Astrocyte (in vitro differentiated cells and primary cell): Measurements from ENCODE around the gene LHPP. TPM values are rescaled to one million over a fixed set of nuclear protein-coding genes. Genes with fewer than 3 reads are reported as not detected.

Experiments
- DNase-seq: peaks from one replicate; pipeline ENCODE4 v3.0.0-alpha.2; 2010; ENCODE audit warnings: low read depth
- FAIRE-seq: peaks from 2 replicates; lab custom pipeline; 2011; peaks lifted over from hg19 to GRCh38; lab: Jason Lieb, UNC
- H2AFZ ChIP-seq: 2 replicates; pipeline ENCODE4 v1.6.0; 2012; ENCODE audit warnings: low read depth, low read length, inconsistent platforms
- H3K27ac ChIP-seq: 2 replicates; pipeline ENCODE4 v1.5.1; 2011; ENCODE audit warnings: low read depth, low read length, inconsistent platforms
- H3K27me3 ChIP-seq: 2 replicates; pipeline ENCODE4 v1.6.0; 2011; ENCODE audit warnings: low read length, inconsistent platforms; ENCODE audit not compliant: insufficient read depth
- H3K36me3 ChIP-seq: 2 replicates; pipeline ENCODE4 v1.5.1; 2011; ENCODE audit warnings: low read length, inconsistent platforms; ENCODE audit not compliant: insufficient read depth
- H3K4me1 ChIP-seq: 2 replicates; pipeline ENCODE4 v1.5.1; 2011; ENCODE audit warnings: low read length, inconsistent platforms; ENCODE audit not compliant: insufficient read depth
- H3K4me2 ChIP-seq: 2 replicates; pipeline ENCODE4 v1.6.0; 2012; ENCODE audit warnings: low read length, inconsistent platforms
- H3K4me3 ChIP-seq: 2 replicates; pipeline ENCODE4 v1.5.1; 2011; ENCODE audit warnings: low read depth, mild to moderate bottlenecking, low read length, inconsistent platforms; ENCODE audit not compliant: insufficient read depth
- H3K79me2 ChIP-seq: 2 replicates; pipeline ENCODE4 v1.6.0; 2012; ENCODE audit warnings: mild to moderate bottlenecking, low read length, inconsistent platforms; ENCODE audit not compliant: insufficient read depth
- H3K9ac ChIP-seq: 2 replicates; pipeline ENCODE4 v1.6.0; 2012; ENCODE audit warnings: mild to moderate bottlenecking, low read length, inconsistent platforms
- H3K9me3 ChIP-seq: 2 replicates; pipeline ENCODE4 v1.5.1; 2012; ENCODE audit warnings: low read depth, mild to moderate bottlenecking, low read length, inconsistent platforms; ENCODE audit not compliant: insufficient read depth
- H4K20me1 ChIP-seq: 2 replicates; pipeline ENCODE4 v1.6.0; 2012; ENCODE audit warnings: low read length, inconsistent platforms; ENCODE audit not compliant: insufficient read depth
- H3K27ac Mint-ChIP-seq: one replicate; pipeline ENCODE4 v1.8.0; 2021; ENCODE audit warnings: mild to moderate bottlenecking, mixed read lengths; ENCODE audit not compliant: unreplicated experiment
- H3K27me3 Mint-ChIP-seq: one replicate; pipeline ENCODE4 v1.8.0; 2021; ENCODE audit warnings: low read depth, mixed read lengths; ENCODE audit not compliant: unreplicated experiment
- H3K36me3 Mint-ChIP-seq: one replicate; pipeline ENCODE4 v1.8.0; 2021; ENCODE audit warnings: low read depth, mixed read lengths; ENCODE audit not compliant: unreplicated experiment
- H3K4me1 Mint-ChIP-seq: one replicate; pipeline ENCODE4 v1.8.0; 2021; ENCODE audit warnings: low read depth, mixed read lengths; ENCODE audit not compliant: unreplicated experiment
- H3K4me3 Mint-ChIP-seq: one replicate; pipeline ENCODE4 v1.8.0; 2021; ENCODE audit warnings: mild to moderate bottlenecking, moderate library complexity, mixed read lengths; ENCODE audit not compliant: unreplicated experiment
- H3K9me3 Mint-ChIP-seq: one replicate; pipeline ENCODE4 v1.8.0; 2021; ENCODE audit warnings: mild to moderate bottlenecking, mixed read lengths; ENCODE audit not compliant: unreplicated experiment
- EZH2 ChIP-seq: IDR thresholded peaks from 2 replicates; pipeline ENCODE4 v1.6.1; 2012; ENCODE audit warnings: mild to moderate bottlenecking, low read length, inconsistent platforms; ENCODE audit not compliant: insufficient read depth
- total RNA-seq: library from RNA; stranded (reverse); gene quantifications from 2 replicates; pipeline ENCODE4 v1.2.1, GENCODE V29; 2021
- TF ChIP-seq, protein P1 (sequence below): IDR thresholded peaks from 2 replicates; pipeline ENCODE4 v1.5.1; 2011; ENCODE audit warnings: low read depth, mild to moderate bottlenecking, inconsistent platforms, low read length, moderate library complexity; ENCODE audit not compliant: insufficient read depth

Gene LHPP
- total RNA-seq, 1 donor from 2014 or later, result 6.9 TPM

DNA sequence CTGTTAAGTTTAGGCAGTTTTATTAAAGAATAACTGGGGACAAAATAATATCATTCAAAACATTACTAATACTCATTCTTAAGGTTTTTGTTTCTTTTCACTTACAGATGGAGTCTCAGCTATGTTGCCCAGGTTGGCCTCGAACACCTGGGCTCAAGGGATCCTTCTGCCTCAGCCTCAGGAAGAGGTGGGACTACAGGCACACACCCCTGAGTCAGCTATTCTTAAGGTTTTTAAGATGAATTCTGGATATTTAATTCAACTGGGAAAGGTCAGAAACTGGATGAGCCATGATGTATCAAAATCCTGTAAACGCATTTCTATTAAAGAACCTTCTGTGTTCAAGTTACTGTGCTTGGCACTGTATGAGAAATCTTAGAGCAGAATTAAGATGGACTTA lies 46.4 kb upstream of the LHPP start:
- H3K4me1 Mint-ChIP-seq, result peaks cover 14% of the 10 kb centered on the region
- Histone ChIP-seq H2AFZ (no peak overlapping the region), H3K27me3 (no peaks in the 10 kb centered on the region), H3K9ac (no peak overlapping the region), H3K4me1 (peaks cover 12% of the 10 kb centered on the region), H3K4me3 (no peak overlapping the region), H4K20me1 (peaks cover 74% of the 10 kb centered on the region), H3K79me2 (peaks cover 75% of the 10 kb centered on the region), H3K27ac (no peak overlapping the region), H3K9me3 (no peaks in the 10 kb centered on the region), H3K36me3 (peaks cover 7% of the 10 kb centered on the region), H3K4me2 (no peak overlapping the region)
- H3K27me3 Mint-ChIP-seq, result peaks cover 5% of the 10 kb centered on the region
- peaks cover 9% of the 10 kb centered on the region for H3K36me3 Mint-ChIP-seq
- H3K9me3 Mint-ChIP-seq, result peaks cover 2% of the 10 kb centered on the region
- TF ChIP-seq EZH2, result no peak
- FAIRE-seq (no peak), DNase-seq (no peak)
- H3K27ac Mint-ChIP-seq, result no peak overlapping the region
- no peak overlapping the region for H3K4me3 Mint-ChIP-seq

DNA sequence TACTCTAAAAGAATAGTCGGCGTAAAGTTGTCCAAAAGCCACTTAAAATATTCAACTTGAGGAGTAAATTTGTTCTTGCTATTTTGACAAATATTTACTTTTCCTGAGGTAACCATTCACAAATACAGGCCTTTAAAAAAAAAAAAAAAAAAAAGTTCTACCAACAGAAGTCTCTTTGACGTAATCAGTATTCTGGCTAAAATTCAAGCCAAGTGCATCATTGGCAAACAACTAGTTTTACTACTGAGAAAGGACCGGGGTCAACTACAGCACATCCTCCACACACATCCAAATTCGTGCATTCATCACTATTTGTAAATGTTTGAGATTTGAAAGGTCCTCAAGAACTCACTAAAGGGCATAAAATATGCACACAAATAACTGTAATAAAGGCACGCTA lies 44.9 kb upstream of the LHPP start:
- Mint-ChIP-seq H3K9me3 (peaks cover 2% of the 10 kb centered on the region), H3K36me3 (peaks cover 3% of the 10 kb centered on the region), H3K4me3 (peak overlapping the region; percentile 94), H3K4me1 (peaks cover 14% of the 10 kb centered on the region), H3K27ac (no peak overlapping the region), H3K27me3 (peaks cover 13% of the 10 kb centered on the region)
- no peaks in the 10 kb centered on the region for H3K9me3 ChIP-seq
- DNase-seq (peak; percentile 47), FAIRE-seq (no peak)
- no peak overlapping the region for H3K4me3 ChIP-seq
- no peak overlapping the region for H2AFZ ChIP-seq
- no peaks in the 10 kb centered on the region for H3K36me3 ChIP-seq
- H3K4me2 ChIP-seq, result peak overlapping the region; percentile 89
- H3K79me2 ChIP-seq, result peaks cover 66% of the 10 kb centered on the region
- peaks cover 12% of the 10 kb centered on the region for H3K4me1 ChIP-seq
- peaks cover 6% of the 10 kb centered on the region for H3K27me3 ChIP-seq
- no peak overlapping the region for H3K27ac ChIP-seq
- TF ChIP-seq, protein P1, sequence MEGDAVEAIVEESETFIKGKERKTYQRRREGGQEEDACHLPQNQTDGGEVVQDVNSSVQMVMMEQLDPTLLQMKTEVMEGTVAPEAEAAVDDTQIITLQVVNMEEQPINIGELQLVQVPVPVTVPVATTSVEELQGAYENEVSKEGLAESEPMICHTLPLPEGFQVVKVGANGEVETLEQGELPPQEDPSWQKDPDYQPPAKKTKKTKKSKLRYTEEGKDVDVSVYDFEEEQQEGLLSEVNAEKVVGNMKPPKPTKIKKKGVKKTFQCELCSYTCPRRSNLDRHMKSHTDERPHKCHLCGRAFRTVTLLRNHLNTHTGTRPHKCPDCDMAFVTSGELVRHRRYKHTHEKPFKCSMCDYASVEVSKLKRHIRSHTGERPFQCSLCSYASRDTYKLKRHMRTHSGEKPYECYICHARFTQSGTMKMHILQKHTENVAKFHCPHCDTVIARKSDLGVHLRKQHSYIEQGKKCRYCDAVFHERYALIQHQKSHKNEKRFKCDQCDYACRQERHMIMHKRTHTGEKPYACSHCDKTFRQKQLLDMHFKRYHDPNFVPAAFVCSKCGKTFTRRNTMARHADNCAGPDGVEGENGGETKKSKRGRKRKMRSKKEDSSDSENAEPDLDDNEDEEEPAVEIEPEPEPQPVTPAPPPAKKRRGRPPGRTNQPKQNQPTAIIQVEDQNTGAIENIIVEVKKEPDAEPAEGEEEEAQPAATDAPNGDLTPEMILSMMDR, result no peak
- no peak for TF ChIP-seq EZH2
- no peak overlapping the region for H3K9ac ChIP-seq
- peaks cover 63% of the 10 kb centered on the region for H4K20me1 ChIP-seq

DNA sequence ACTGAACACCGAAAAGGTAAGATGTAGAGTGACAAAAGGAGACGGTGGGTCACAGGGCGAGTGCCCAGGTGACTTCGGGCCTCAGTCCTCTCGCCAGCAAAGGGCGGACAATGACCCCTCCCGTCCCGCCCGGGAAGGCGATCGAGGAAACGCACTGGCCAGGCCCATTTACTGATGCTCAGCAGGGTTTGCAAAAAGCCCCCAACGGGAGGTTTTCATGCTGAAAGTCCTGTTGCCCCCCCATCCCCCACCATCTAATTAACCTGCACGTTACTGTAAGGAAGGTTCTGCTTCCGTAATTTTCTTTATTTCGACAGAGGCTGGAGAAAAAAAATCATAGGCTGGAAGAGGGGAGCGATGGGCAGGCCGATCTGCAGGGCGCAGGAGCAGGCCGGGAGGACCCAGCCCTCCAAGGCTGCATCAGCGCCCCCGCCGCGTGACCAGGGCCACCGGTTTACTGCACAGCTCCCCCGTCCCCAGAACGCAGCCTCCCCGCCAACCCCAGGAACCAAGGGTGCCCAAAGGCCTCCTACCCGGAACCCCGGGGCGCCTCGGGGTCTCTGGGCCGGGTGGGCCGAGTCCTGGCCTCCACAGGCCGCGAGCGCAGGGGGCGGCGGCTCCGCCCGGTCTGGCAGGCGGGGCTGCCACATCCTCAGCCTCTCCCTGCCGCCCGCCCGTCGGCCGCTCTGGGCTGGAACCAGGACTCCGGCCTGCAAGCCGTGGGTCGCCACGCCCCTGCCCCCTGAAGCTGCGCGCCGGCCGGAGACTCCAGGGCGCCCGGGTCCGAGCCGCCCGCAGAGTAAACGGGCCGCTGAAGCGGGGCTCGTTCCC lies 43.5 kb upstream of the LHPP start:
- TF ChIP-seq EZH2, result no peak
- TF ChIP-seq, protein P1, result no peak
- Histone ChIP-seq H3K79me2 (peaks cover 52% of the 10 kb centered on the region), H3K27ac (peak overlapping the region; percentile 64), H3K4me3 (peak overlapping the region; percentile 80), H3K9ac (peak overlapping the region; percentile 82), H3K4me1 (peaks cover 12% of the 10 kb centered on the region), H3K4me2 (peak overlapping the region; percentile 89), H2AFZ (peak overlapping the region; percentile 53), H4K20me1 (peaks cover 49% of the 10 kb centered on the region), H3K36me3 (no peaks in the 10 kb centered on the region), H3K27me3 (peaks cover 11% of the 10 kb centered on the region), H3K9me3 (no peaks in the 10 kb centered on the region)
- peak overlapping the region; percentile 87 for H3K27ac Mint-ChIP-seq
- no peak for FAIRE-seq
- no peaks in the 10 kb centered on the region for H3K36me3 Mint-ChIP-seq
- peaks cover 14% of the 10 kb centered on the region for H3K4me1 Mint-ChIP-seq
- peaks cover 2% of the 10 kb centered on the region for H3K9me3 Mint-ChIP-seq
- peaks cover 19% of the 10 kb centered on the region for H3K27me3 Mint-ChIP-seq
- peak overlapping the region; percentile 94 for H3K4me3 Mint-ChIP-seq
- DNase-seq, result peak; percentile 45
